Fibroblast of villous mesenchyme (primary cell): ENCODE results near the gene NUP210L. TPM values are rescaled to one million over a fixed set of nuclear protein-coding genes. Genes with fewer than 3 reads are reported as not detected.
"Not testable (repeated sequence)": the region's sequence is repeated elsewhere in the genome, so short reads cannot be mapped to it uniquely, and the experiment has no call there.

ENCODE experiments used
- DNase-seq: peaks from one replicate; pipeline ENCODE4 v3.0.0-alpha.2; 2010; ENCODE audit warnings: low read depth
- H3K4me3 ChIP-seq: 2 replicates; pipeline ENCODE4 v1.5.1; 2011; ENCODE audit warnings: low read depth, mild to moderate bottlenecking, low read length
- total RNA-seq: library from RNA; depleted of rRNA; stranded (reverse); fragments of >200 nt; gene quantifications from 2 replicates; pipeline ENCODE4 v1.2.3, GENCODE V29; 2012
- TF ChIP-seq, protein P1 (sequence below): IDR thresholded peaks from 2 replicates; pipeline ENCODE4 v1.5.1; 2012; ENCODE audit warnings: low read depth, mild to moderate bottlenecking, low read length; ENCODE audit not compliant: insufficient read depth

NUP210L gene
- total RNA-seq, 1 donor = under 0.01 TPM

DNA sequence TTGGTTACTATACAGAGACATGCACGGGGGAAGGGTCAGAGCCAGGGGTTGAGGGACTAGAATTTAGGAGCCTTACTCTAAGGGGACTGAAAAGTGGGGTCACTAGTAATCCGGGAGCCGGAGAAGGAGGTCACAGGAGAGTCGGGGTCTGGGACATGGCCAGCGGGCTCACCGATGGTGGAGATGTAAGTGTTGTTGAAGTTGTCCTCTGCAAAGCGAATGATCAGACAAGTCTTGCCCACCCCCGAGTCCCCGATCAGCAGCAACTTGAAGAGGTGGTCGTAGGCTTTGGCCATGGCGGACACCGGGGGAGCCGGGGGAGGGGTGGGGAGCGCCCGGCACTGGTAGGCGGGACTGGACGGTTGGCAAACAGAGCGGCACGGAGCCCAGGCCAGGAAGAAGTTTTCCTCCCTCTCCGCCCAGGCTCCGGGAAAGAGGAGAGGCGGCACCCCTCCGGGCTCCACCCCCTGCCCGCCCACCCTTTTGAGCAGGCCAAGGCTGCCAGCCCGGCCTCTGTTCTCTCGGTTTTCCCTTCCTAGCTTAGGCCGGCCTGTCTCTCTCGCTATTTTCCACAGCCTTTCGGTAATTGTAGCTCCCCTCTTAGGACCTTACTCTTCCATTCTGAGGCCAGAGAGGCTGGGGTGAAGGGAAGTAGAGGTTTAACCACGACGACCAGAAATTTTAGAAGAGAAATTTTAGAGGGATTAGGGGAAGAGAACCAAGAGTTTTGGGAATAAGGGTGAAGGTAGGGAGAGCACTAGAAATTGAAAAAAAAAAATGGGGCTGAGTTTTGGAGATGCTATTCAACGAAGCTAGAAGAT lies 168.7 kb downstream of the NUP210L start, which contains the start of gene RAB13:
TSS of gene RAB13 (minus strand) at position 399 of the 821 bp plus-strand sequence. CDS start at position 296, 103 bp downstream.
- H3K4me3 ChIP-seq = peak within 1 kb of the TSS; percentile 97
- peak; percentile 85 for DNase-seq
- TF ChIP-seq, protein P1, sequence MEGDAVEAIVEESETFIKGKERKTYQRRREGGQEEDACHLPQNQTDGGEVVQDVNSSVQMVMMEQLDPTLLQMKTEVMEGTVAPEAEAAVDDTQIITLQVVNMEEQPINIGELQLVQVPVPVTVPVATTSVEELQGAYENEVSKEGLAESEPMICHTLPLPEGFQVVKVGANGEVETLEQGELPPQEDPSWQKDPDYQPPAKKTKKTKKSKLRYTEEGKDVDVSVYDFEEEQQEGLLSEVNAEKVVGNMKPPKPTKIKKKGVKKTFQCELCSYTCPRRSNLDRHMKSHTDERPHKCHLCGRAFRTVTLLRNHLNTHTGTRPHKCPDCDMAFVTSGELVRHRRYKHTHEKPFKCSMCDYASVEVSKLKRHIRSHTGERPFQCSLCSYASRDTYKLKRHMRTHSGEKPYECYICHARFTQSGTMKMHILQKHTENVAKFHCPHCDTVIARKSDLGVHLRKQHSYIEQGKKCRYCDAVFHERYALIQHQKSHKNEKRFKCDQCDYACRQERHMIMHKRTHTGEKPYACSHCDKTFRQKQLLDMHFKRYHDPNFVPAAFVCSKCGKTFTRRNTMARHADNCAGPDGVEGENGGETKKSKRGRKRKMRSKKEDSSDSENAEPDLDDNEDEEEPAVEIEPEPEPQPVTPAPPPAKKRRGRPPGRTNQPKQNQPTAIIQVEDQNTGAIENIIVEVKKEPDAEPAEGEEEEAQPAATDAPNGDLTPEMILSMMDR = no peak

DNA sequence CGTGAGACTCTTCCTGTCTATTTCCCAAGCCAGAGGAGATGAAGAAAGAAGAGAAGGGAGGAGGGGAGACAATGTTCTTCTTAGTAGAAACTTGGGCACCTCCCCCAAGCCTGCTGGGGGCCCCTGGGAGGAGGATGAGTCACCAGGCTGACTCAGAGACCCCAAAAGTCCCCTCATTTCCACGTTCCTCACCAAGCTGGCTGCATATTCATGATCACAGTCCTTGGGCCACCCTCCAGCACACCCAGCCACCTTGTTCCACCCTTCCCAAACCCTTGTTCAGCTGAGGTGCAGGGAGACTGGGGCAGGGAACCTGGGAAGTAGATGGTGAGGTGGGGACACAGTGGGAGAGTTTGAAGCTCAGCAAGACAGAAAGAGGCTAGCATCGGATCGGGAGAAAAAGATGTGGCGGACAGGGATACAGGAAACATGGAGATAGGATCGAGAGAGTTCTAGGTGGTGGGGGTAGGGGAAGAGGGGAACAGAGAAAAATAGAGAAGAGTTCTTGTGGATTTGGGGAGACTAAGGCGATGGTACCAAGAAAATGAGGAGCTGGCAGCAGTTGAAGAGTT lies 169.4 kb downstream of the NUP210L start:
- peak; percentile 72 for DNase-seq

DNA sequence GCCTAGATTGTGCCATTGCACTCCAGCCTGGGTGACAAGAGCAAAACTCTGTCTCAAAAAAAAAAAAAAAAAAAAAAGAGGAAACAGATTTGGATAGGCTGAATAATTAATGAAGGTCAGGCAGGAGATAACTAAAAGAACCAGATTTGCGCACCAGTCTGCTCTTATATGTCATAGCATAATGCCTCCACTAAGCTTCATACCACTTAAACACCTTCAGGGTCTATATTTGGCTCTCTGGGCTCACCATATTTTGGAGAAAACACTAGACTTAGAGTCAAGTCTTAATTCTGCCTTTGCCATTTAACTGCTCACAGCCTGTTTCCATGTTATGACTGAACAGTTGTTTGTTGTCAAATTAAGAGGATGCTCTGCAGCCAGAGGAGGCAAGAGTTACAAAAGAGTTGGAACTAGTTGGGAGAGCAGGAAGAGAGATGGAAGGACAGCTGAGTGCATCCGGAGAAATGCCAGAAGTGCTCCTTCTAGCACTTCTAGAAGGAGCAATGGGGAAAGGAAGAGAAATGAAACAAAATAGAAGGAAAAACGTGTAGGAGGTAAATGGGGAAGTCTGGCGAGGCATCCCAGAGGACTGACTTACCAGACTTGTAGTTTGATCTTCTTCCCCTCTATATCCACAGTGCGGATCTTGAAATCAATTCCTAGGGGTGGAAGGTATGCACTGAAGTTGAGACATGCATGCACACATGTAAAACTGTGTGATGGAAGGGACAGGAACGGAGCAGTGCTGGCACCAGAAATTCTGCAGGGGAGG lies 170.6 kb downstream of the NUP210L start:
- TF ChIP-seq, protein P1 = no peak
- H3K4me3 ChIP-seq = peak overlapping the region; percentile 97
- peak; percentile 39 for DNase-seq

More for the DNA sequence above, 169.4 kb downstream of the NUP210L start:
- peak overlapping the region; percentile 97 for H3K4me3 ChIP-seq
- TF ChIP-seq, protein P1 = no peak

DNA sequence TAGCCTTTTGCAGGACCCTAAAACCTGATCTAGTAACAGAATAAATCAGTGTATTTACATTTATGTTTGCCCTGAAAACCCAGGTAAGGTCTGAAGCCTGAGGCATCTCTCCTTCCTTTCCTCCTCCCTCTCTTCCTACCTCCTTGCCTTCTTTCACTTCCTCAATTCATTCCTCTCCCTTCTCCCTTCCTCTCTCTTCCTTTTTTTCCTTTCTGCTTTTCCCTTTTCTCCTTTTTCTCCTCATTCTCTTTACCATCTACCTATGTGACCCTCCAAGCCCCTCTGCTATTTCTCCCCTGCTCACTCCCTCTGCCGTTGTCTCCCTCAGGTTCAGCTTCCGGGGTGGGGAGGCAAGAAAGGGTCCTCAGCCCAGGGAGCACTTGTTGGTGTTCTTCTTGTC lies 173.1 kb downstream of the NUP210L start:
- not testable (repeated sequence) for H3K4me3 ChIP-seq, DNase-seq

DNA sequence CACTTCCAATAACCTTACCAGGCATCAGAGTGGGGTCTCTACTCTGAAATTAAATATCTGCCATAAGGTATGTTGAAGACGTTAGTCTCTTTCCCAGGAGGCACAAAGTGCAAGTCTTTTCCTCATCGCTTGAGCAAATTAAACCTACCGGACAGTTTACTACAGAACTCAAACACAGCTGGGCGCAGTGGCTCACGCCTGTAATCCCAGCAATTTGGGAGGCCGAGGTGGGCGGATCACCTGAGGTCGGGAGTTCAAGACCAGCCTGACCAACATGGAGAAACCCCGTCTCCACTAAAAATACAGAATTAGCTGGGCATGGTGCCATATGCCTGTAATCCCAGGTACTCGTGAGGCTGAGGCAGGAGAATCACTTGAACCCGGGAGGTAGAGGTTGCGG lies 175.8 kb downstream of the NUP210L start:
- H3K4me3 ChIP-seq, DNase-seq: not testable (repeated sequence)

DNA sequence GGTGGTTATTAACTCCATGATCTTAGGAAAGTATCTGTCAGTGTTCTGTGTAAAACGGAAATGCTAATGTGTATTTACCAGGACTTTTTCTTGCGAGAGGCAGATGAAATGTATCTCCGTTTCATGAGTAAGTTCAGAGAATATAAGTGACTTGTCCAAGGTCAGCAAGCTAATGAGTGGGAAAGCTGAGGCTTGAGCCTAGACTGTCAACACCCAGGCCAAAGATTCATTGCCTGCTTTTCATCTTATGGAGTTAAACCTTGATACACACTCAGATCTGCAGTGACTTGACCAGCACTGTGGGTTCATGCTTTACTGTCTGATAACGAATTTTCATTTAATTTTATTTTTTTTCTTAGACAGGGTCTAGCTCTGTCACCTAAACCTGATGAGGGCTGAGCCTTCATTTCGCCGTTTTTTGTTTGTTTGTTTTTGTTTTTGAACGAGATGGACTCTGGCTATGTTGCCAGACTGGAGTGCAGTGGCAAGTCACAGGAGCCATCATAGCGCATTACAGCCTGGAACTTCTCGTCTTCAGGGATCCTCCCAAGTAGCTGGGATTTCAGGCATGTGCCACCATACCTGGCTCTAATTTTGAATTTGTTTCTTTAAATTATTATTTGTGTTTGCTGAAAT lies 176.5 kb downstream of the NUP210L start:
- TF ChIP-seq, protein P1 = no peak
- H3K4me3 ChIP-seq = peak overlapping the region; percentile 82
- DNase-seq = no peak

DNA sequence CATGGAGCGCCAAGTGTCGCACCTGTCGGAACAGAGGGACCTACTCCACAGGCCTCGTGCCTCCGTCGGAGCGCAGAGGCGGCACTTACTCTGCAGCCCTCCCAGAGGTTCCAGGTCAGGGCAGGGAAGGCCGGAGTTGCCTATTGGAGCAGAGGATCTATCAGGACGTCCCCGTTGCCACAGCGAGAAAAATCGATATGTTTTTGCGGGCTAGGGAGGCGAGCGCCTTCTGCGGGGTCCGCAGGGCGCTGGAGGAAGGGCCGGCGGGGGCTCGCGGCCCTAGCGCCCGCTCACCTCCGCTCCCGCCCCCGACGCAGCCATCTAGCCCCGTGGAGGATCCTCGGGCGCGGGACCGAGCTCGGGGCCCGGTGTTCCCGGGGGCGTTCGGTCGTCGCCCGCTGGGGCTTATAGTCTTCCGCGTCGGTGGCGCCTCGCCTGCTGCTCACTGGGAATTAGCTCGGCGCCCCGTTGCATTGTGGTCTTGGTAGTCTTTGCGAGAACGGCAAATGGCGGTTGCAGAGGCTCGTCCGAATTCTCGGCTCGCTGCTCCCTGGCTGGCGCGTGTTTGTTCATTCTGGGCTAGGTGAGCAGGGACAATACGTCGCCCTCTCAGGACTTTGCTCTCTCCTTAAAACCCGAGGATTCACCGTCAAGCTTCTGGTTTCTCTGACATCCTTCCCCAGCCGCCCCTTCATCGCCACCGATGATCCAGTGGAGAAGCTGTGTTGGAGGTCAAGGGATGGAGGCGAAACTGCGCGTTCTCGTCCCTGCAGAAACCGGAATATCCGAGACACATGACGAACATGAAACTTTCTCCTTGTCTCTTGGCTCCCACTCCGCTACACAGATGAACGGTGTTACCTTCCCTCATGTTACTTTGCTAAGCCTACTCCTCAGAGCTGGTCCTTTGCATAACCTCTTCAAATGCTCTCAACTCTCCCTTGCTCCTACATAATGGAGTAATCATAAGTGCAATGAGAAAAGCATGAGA lies 177.3 kb downstream of the NUP210L start, which contains the start of gene JTB:
TSS of gene JTB (minus strand) at position 425 of the 991 bp plus-strand sequence. CDS start at position 3, 422 bp downstream.
- TF ChIP-seq, protein P1 = no peak
- DNase-seq = peak; percentile 84
- peak within 1 kb of the TSS; percentile 82 for H3K4me3 ChIP-seq
